Effector memory CD8-positive, alpha-beta T cell (primary cell): ENCODE results near the gene CYP2R1.
A peak's percentile ranks its signal among the peaks of the same experiment; 100 is the strongest.
"Not testable (repeated sequence)": the region's sequence is repeated elsewhere in the genome, so short reads cannot be mapped to it uniquely, and the experiment has no call there.

ENCODE experiments used
- ATAC-seq: fragments of 150-1000 bp; cut with Tn5 transposase; replicated peaks from 2 replicates; pipeline ENCODE4 v1.10.0; 2021; ENCODE audit warnings: mild to moderate bottlenecking, moderate library complexity
- DNase-seq, 3 experiments: peaks; one replicate each; pipeline ENCODE4 v3.0.0; 2021
- H3K27ac Mint-ChIP-seq, 2 donors: one replicate each; pipeline ENCODE4 v1.8.0; 2022; ENCODE audit warnings: mild to moderate bottlenecking in 2 of 2, mixed read lengths in 2 of 2, moderate library complexity in 2 of 2
- H3K27me3 Mint-ChIP-seq, 2 donors: one replicate each; pipeline ENCODE4 v1.8.0; 2022; ENCODE audit warnings: mixed read lengths in 2 of 2
- H3K36me3 Mint-ChIP-seq: one replicate; pipeline ENCODE4 v1.8.0; 2022; ENCODE audit warnings: mild to moderate bottlenecking, moderate library complexity, mixed read lengths; ENCODE audit not compliant: insufficient read depth
- H3K4me1 Mint-ChIP-seq, 2 donors: one replicate each; pipeline ENCODE4 v1.8.0; 2022; ENCODE audit warnings: low read depth in 2 of 2, mixed read lengths in 2 of 2
- H3K4me3 Mint-ChIP-seq, 2 donors: one replicate each; pipeline ENCODE4 v1.8.0; 2022; ENCODE audit warnings: mild to moderate bottlenecking in 2 of 2, mixed read lengths in 2 of 2, moderate library complexity in 2 of 2
- H3K9me3 Mint-ChIP-seq, 2 donors: one replicate each; pipeline ENCODE4 v1.8.0; 2022; ENCODE audit warnings: mixed read lengths in 2 of 2

The CYP2R1 gene

GRCh38 chr11:14906578-14906977 lies 14.5 kb upstream of the CYP2R1 start:
- DNase-seq, result no peak
- Mint-ChIP-seq H3K27ac (peak overlapping the region; percentile 49 to 62), H3K4me1 (peaks cover 30 to 32% of the 10 kb centered on the region in 2 donors), H3K27me3 (no peaks in the 10 kb centered on the region), H3K9me3 (no peaks in the 10 kb centered on the region), H3K36me3 (peaks cover 19% of the 10 kb centered on the region), H3K4me3 (peak overlapping the region; percentile 89 to 92)
- ATAC-seq, result no peak

DNA sequence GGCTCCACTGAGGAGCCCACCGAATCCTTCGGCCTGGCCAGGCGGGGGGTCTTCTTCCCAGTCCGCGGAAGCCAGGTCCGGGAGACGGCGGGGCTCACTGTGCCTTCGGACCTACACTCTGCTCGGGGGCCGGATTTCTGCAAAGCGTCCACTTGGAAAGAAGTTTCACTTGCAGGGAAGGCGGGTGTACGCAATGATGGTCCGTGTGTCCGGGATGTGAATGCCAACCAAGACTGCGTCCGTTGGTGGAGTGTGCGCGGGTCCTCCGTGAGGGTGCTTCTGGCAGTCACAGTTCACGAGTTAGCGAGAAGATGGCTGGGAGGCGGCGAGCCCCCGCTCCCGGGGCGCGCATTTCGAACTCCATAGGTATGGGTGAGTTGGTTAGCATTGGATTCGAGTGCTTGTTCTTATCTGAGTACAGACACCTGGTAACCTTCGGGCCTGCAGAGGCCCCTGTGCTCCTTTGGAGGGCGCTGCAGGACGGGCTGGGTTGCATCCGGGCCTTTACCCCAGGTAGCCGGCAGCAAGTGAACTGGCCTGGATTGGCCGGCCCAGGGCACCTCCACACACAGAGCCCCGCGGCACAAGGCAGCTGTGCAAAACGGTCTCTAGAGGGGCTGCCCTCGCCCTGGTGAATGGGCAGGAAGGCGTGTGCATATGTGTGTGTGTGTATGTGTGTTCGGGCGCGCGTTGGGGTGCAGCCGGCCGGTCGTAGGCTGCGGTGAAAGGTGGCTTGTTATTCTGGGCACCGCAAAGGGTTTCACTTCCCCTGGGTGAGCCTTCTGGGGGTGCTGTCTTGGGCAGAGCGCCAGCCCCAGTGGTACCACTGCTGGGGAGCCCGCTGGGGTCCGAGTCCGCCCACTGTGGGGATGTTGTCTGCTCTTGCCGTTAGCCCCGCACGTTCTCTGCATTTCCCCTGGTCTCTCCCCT lies 13.3 kb upstream of the CYP2R1 start:
- peak overlapping the region; percentile 88 to 94 for H3K27ac Mint-ChIP-seq
- peak; percentile 77 for ATAC-seq
- peak overlapping the region; percentile 89 to 92 for H3K4me3 Mint-ChIP-seq
- peaks cover 30 to 32% of the 10 kb centered on the region in 2 donors for H3K4me1 Mint-ChIP-seq
- H3K27me3 Mint-ChIP-seq, result no peaks in the 10 kb centered on the region
- DNase-seq, result peak; percentile 79 to 85 (median 82)
- peaks cover 19% of the 10 kb centered on the region for H3K36me3 Mint-ChIP-seq
- H3K9me3 Mint-ChIP-seq, result no peaks in the 10 kb centered on the region

DNA sequence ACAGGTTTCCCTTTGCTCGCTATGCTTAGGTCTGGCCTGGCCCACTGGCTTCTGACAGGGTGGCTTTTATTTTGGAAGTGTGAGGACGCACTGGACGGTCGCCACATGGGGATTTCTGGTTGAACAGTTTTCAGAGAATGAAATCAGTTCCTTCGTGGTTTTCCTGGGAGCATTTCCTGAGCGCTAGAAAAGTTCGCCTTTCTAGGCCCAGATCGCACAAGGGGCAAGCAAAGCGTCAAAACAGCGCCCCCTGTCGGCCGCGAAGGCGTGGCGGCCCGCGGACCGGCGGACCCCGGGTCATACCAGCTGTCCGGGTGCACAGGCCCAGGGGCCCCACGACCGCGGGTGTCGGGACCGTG lies 12.7 kb upstream of the CYP2R1 start:
- H3K9me3 Mint-ChIP-seq, result no peaks in the 10 kb centered on the region
- ATAC-seq, result peak; percentile 48
- no peaks in the 10 kb centered on the region for H3K27me3 Mint-ChIP-seq
- H3K27ac Mint-ChIP-seq, result peak overlapping the region; percentile 88 to 94
- H3K36me3 Mint-ChIP-seq, result peaks cover 19% of the 10 kb centered on the region
- peak; percentile 72 to 80 (median 80) for DNase-seq
- peaks cover 30 to 32% of the 10 kb centered on the region in 2 donors for H3K4me1 Mint-ChIP-seq
- H3K4me3 Mint-ChIP-seq, result peak overlapping the region; percentile 89 to 92

- DNase-seq, result no peak
- H3K27ac Mint-ChIP-seq, result no peak overlapping the region
- ATAC-seq, result no peak
- H3K9me3 Mint-ChIP-seq, result no peaks in the 10 kb centered on the region
- H3K4me1 Mint-ChIP-seq, result peaks cover 25 to 26% of the 10 kb centered on the region in 2 donors
- no peaks in the 10 kb centered on the region for H3K27me3 Mint-ChIP-seq
- H3K36me3 Mint-ChIP-seq, result peaks cover 17% of the 10 kb centered on the region
- H3K4me3 Mint-ChIP-seq, result no peak overlapping the region
Measured at GRCh38 chr11:14902650-14903350, 10.8 kb upstream of the CYP2R1 start.

DNA sequence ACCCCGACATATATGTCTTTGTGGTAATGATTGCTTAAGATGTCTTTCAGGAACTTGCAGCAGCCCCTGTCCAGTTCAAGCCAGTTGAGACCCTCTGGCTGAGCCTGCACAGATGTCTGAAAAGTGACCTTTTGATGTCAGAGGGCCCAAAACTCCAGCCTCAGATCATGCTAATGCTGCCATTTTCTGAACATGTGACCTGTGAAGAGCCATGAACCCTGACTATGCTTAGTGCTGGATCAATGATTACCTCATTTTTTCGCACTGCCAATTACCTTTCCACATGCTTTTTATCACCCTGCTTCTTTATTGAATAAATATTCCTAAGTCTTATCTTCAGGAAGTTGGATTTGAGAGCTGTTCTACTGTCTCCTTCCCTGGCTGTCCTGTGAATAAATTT lies 6.9 kb upstream of the CYP2R1 start:
- H3K9me3 Mint-ChIP-seq, result no peaks in the 10 kb centered on the region
- no peaks in the 10 kb centered on the region for H3K4me1 Mint-ChIP-seq
- ATAC-seq, result no peak
- H3K27ac Mint-ChIP-seq, result no peak overlapping the region
- H3K36me3 Mint-ChIP-seq, result no peaks in the 10 kb centered on the region
- H3K4me3 Mint-ChIP-seq, result no peak overlapping the region
- H3K27me3 Mint-ChIP-seq, result no peaks in the 10 kb centered on the region
- DNase-seq, result no peak

DNA sequence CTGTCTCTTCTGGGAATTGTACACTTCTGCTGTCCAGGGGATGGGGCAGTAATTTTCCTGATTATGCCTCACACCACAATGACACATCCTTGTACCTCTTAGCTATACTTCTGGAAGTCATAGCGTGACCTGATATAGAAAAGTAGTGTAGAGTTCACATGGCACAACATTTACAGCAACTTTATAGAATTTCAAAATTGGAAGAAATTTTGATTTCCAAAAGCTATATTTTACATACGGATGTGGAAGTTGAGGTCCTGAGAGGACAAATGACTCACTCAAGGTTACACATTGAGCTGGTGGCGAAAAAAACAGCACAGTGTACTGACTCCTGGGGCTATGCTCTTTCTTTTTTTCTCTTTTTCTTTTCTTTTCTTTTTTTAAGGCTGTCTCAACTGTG lies 6.3 kb upstream of the CYP2R1 start:
- no peaks in the 10 kb centered on the region for H3K27me3 Mint-ChIP-seq
- ATAC-seq, result no peak
- H3K4me1 Mint-ChIP-seq, result no peaks in the 10 kb centered on the region
- no peak overlapping the region for H3K4me3 Mint-ChIP-seq
- no peaks in the 10 kb centered on the region for H3K36me3 Mint-ChIP-seq
- DNase-seq, result no peak
- H3K9me3 Mint-ChIP-seq, result no peaks in the 10 kb centered on the region
- no peak overlapping the region for H3K27ac Mint-ChIP-seq

GRCh38 chr11:14894657-14895598 lies 2.9 kb upstream of the CYP2R1 start:
- Mint-ChIP-seq H3K4me3 (no peak overlapping the region), H3K27me3 (no peaks in the 10 kb centered on the region), H3K36me3 (peaks cover 20% of the 10 kb centered on the region), H3K27ac (no peak overlapping the region), H3K9me3 (no peaks in the 10 kb centered on the region), H3K4me1 (peaks cover 11 to 12% of the 10 kb centered on the region in 2 donors)
- no peak for DNase-seq
- ATAC-seq, result no peak

- Mint-ChIP-seq H3K9me3 (no peaks in the 10 kb centered on the region), H3K4me3 (peak overlapping the region; percentile 96 to 97), H3K36me3 (peaks cover 20% of the 10 kb centered on the region), H3K27ac (peak overlapping the region; percentile 95 to 97), H3K27me3 (no peaks in the 10 kb centered on the region), H3K4me1 (peaks cover 22 to 28% of the 10 kb centered on the region in 2 donors)
- ATAC-seq, result no peak
- no peak for DNase-seq
Measured at GRCh38 chr11:14892577-14892976, 546 bp upstream of the CYP2R1 start.

DNA sequence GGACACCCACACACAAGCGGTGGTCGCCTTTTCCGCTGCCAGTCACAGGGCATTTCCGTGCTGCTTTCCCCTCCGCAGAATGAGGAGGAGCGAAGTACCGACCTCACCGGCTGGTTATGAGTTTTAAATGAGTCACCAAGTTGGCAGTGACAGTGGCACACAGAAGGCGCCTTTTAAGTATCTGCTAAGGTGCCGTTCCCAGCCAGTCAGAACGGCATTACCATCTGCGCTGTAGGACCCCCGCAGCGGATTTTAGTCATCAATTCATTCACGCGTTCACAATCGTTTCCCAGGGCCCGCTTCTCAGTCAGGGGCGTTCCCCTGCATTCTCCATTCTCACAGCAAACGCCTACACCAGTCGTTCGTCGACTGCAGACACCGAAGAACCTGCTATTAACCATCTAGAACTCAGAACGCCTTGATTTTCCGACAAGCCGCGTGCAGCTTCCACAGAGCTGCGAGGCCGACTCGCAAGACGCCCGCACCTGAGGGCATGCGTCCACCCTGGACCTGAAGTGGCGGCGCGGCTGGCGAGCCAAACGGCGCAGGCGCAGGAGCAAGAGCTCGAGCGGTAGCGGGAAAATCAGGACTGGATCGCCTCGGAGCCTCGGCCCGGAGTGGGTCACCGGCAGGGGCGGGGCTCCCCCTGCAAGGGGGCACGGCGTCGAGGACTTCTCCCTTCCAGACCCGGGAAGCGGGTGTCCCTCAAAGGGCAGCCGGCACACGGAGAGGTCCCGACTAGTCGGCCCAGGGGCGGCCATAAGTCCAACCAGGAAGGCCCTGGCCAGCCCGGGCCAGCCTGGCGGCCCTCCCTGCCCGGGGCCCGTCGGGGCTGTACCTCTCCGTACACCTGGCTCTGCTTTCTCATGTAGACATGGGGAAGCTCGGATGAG lies 642 bp downstream of the CYP2R1 start:
- Mint-ChIP-seq H3K27me3 (no peaks in the 10 kb centered on the region), H3K4me3 (peak overlapping the region; percentile 96 to 97), H3K36me3 (peaks cover 20% of the 10 kb centered on the region), H3K9me3 (no peaks in the 10 kb centered on the region), H3K4me1 (peaks cover 30 to 37% of the 10 kb centered on the region in 2 donors), H3K27ac (peak overlapping the region; percentile 95 to 97)
- DNase-seq, result peak; percentile 82 to 89 (median 84)
- peak; percentile 65 for ATAC-seq

GRCh38 chr11:14886513-14886912 lies 5.5 kb downstream of the CYP2R1 start:
- ATAC-seq (no peak), DNase-seq (no peak)
- Mint-ChIP-seq H3K27me3 (no peaks in the 10 kb centered on the region), H3K27ac (no peak overlapping the region), H3K4me1 (peaks cover 31 to 47% of the 10 kb centered on the region in 2 donors), H3K4me3 (no peak overlapping the region), H3K9me3 (no peaks in the 10 kb centered on the region), H3K36me3 (peaks cover 11% of the 10 kb centered on the region)

- H3K9me3 Mint-ChIP-seq, result no peaks in the 10 kb centered on the region
- H3K4me1 Mint-ChIP-seq, result peaks cover 22 to 35% of the 10 kb centered on the region in 2 donors
- no peak overlapping the region for H3K27ac Mint-ChIP-seq
- no peak for DNase-seq
- no peak overlapping the region for H3K4me3 Mint-ChIP-seq
- H3K27me3 Mint-ChIP-seq, result no peaks in the 10 kb centered on the region
- ATAC-seq, result no peak
- peaks cover 3% of the 10 kb centered on the region for H3K36me3 Mint-ChIP-seq
Measured at GRCh38 chr11:14884667-14885273, 7.3 kb downstream of the CYP2R1 start.

- ATAC-seq, DNase-seq, H3K27ac Mint-ChIP-seq, H3K27me3 Mint-ChIP-seq, H3K36me3 Mint-ChIP-seq, H3K9me3 Mint-ChIP-seq, H3K4me3 Mint-ChIP-seq: not testable (repeated sequence)
- peaks cover 19 to 29% of the 10 kb centered on the region in 2 donors for H3K4me1 Mint-ChIP-seq
Measured at GRCh38 chr11:14883683-14884082, 8.3 kb downstream of the CYP2R1 start.
